GM18526 (cell line): ENCODE results near the gene CAMKK1.

ENCODE experiments used
- POLR2A ChIP-seq: IDR thresholded peaks from 3 replicates; pipeline ENCODE4 v1.6.1; 2011; ENCODE audit not compliant: insufficient read length; ENCODE audit errors: extremely low read depth

CAMKK1 gene

DNA sequence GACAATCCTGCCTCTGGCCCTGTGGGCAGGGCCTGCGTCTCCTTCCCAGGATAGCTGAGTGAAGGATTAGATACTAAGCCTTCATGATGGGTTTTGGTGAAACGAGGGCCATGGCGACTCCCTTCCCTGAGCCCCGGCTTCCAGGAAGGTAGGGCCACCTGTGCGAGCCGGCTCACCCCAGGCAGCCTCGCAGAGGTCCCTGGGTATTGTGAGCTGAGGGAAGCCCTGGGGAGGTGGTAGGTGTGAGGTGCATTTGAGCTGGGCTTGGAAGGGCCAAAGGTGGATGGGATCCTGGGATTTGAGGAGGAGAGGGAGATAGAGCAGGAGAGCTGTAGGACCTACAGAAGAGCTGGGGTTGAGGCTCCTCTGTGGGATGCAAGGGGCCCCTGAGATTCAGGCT is 29.9 kb upstream of the CAMKK1 start:
- no peak for TF ChIP-seq POLR2A

DNA sequence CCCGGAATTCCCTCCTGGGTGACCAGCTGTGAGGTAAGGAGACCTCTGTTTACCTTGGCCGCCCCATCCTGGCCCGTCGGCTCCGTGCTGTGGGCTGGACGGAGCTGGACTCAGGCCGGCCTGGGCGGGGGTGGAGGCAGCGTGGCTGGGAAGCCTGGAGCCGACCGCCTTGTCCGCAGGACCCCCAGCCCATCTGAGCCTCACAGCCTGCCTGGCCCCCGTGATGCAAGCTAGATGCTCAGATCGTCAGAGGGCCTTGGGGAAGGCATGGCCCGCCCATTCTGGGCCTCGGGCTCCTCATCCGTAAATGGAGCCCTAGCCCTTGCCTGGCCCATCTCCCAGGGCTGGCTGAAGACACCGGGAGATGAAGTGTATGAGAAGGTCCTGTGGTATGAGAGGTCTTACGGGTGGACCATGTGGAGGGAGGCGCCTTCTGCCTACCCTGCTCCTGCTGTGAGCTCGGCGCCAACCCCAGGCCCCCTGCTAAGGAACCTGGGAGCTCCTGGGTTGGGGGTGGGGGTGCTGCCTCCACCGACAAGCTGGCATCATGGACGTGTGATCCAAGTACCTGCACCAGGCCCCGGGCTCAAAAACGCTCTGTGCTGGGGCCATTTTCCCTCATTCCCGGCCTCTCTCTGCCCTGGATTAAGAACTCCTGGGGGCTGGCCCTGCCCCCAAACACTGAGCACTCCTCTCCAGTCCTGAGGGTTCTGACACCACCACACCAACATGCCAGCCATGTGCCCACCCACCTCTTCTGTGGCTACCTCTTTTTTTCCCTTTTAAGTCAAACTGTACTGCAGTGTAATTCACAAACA is 28.9 kb upstream of the CAMKK1 start:
- TF ChIP-seq POLR2A, result no peak

DNA sequence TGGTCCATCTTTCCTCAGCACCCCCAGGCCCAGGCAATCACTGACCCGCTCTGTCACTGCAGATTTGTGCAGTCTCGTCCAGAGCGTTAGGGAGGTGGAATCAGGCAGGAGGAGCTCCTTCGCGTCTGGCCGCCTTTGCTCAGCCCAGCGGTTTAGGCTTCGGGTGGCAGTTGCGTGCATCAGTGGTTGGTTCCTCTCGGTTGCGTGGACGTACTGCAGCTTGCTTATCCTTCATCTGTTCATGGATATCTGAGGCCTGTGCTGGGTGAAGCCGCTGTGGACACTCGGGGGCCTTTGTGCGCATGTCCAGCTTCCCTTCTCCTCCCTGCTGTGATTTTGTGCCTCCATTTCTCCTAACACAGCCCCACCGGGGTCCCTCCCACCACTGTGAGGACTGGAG is 28.2 kb upstream of the CAMKK1 start:
- TF ChIP-seq POLR2A, result no peak

GRCh38 chr17:3919123-3919624 is 26.3 kb upstream of the CAMKK1 start:
- no peak for TF ChIP-seq POLR2A

GRCh38 chr17:3918372-3919122 is 25.7 kb upstream of the CAMKK1 start:
- TF ChIP-seq POLR2A, result no peak

DNA sequence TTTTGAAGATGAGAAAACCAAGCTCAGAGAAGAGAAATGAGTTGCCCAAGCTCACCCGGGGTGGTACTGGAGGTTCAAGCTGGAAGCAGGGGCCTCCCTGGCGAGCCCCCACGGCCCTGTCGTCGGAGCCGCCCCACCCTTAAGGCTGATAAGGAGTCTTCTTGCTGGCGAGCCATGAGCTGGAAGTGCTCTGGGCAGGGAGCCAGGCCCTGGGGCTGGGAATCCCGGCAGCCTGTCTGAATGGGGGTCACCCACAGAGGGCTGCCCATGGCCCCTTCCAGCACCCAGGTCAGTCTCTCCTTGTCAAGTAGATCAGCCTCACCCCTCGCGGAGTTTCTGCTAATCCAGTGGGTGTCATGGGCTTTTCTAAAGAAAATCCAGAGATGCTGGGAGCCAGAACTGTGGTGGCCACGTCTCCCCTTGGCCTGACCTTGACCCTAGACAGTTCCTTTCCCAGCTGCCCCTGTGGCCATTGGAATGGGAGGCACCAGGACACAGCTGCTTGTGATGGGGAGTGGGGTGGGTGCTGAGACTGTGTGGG is 24.6 kb upstream of the CAMKK1 start:
- TF ChIP-seq POLR2A, result no peak

GRCh38 chr17:3916825-3917224 is 24.0 kb upstream of the CAMKK1 start:
- no peak for TF ChIP-seq POLR2A

DNA sequence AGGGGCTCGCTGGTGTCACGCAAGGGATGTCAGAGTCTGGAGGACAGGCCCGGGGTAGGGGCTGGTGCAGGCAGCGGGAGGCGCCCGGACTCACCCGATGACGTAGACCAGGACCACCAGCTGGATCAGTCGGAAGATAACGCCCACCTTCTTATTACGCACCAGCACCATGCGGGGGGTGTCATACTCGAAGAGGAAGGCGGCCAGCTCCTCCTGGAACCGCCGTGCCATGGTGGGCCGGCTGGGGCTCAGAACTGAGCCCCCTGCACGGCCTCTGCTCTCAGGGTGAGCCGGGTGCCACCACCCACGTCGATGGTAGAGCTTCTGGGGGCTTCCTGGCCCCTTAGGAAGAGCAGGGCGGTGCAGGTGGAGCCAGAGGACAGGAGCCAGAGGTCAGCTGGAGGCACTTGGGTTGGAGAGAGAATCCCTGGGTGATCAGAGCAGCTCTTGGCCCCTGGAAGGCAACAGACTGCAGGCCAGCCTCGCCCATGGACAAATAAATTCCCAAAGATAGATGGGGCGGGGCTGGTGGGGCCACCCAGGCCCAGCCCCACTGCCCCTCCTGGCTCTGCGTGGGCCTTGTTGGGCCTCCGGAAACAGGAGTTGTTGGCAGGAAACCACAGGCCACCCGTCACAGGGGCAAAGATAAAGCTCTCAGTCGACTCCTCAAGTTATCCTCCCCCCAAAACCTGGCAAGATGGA is 23.3 kb upstream of the CAMKK1 start, which contains the start of gene P2RX1:
TSS of gene P2RX1 (minus strand) at position 471 of the 702 bp plus-strand sequence. CDS start at position 231, 240 bp downstream.
- TF ChIP-seq POLR2A, result no peak

DNA sequence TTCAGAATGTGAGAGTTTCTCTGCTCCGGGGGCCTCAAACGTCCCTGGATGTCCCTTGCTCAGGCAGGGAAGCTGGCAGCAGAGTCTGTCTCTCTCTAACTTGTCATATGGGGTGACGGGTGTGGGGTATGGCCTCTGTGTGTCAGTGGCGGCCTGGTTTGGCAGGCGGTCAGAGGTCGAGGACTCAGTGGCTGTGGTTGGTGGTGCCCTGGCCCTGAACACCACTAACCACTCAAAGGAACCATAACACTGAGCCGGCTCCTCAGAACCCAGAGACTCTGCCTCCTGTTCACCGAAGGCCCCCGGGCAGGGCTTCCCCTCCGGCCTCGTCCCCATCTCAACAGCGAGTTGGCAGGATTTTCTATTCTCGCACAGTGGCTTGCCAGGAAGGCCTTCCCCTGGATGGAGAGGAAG is 22.7 kb upstream of the CAMKK1 start:
- TF ChIP-seq POLR2A, result no peak

- peak; percentile 53 for TF ChIP-seq POLR2A
Measured at GRCh38 chr17:3914312-3914670, 21.4 kb upstream of the CAMKK1 start.

DNA sequence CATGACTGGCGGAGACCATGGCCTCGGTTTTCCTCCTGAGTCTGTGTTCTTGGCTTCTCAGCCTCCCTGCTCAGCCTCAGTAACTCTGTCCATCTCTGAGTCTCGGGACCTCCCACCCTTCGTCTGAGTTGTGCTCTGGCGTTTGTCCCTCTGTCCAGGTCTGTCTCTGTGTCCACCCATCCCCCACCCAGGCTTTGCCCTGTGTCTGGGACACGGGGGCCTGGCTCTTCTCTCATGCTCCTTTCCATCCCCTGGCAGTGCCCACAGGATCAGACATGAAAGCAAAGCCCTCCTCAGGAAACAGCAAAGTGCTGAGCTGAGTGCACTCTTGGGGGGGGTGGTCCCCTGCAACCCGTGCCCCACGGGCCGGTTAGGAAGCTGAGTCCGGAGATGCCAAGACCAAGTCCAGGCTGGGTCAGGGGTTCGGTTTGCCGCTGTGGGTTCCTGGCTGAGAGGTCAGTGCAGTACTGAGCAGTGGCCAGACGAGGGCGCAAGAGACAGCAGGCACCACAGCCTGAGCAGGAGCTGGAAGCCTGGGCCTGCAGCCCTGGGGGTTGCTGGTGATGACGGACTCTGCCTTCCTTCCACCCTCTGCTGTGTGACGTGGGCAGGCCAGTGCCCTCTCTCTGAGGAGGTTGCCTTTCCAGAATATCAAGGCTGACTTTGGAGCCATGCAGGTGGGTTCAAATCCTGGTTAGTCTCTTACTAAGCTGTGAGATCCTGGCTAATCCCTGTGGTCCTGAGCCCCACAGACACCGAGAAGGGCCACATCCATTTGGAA is 20.9 kb upstream of the CAMKK1 start:
- TF ChIP-seq POLR2A, result no peak

- no peak for TF ChIP-seq POLR2A
Measured at GRCh38 chr17:3912827-3913226, 20.0 kb upstream of the CAMKK1 start.

GRCh38 chr17:3911271-3912053 is 18.6 kb upstream of the CAMKK1 start:
- TF ChIP-seq POLR2A, result peak; percentile 29

- TF ChIP-seq POLR2A, result no peak
Measured at GRCh38 chr17:3910420-3911270, 17.8 kb upstream of the CAMKK1 start.
